CD8-positive, alpha-beta memory T cell (primary cell): Measurements from ENCODE around the gene SIN3A. TPM values are rescaled to one million over a fixed set of nuclear protein-coding genes. Genes with fewer than 3 reads are reported as not detected.
"Not testable (repeated sequence)": the region's sequence is repeated elsewhere in the genome, so short reads cannot be mapped to it uniquely, and the experiment has no call there.

ENCODE experiments used
- CTCF ChIA-PET: fragments of 350-600 bp; sonication (Branson Sonifier 250); formaldehyde crosslinking; loops from one replicate; lab custom pipeline; 2021; ENCODE audit warnings: antibody characterized with exemption; lab: Charles Lee
- POLR2A ChIA-PET: fragments of 350-600 bp; sonication (Branson Sonifier 250); formaldehyde crosslinking; loops from one replicate; lab custom pipeline; 2021; ENCODE audit warnings: antibody characterized with exemption; lab: Charles Lee
- DNase-seq, 5 donors: peaks; one replicate each; pipeline versions ENCODE4 v3.0.0 to v3.0.0-alpha.2; 2020 to 2022; ENCODE audit warnings: mixed read lengths in 1 of 5
- H3K27ac ChIP-seq: one replicate; pipeline ENCODE4 v1.7.0; 2013; ENCODE audit warnings: low read depth, mild to moderate bottlenecking, low read length, moderate library complexity
- H3K27me3 ChIP-seq: 2 replicates; pipeline ENCODE4 v1.7.0; 2013; ENCODE audit warnings: low read length, mild to moderate bottlenecking; ENCODE audit not compliant: insufficient read depth, poor library complexity, severe bottlenecking
- H3K36me3 ChIP-seq: 2 replicates; pipeline ENCODE4 v1.7.0; 2013; ENCODE audit warnings: mild to moderate bottlenecking, low read length, moderate library complexity; ENCODE audit not compliant: insufficient read depth
- H3K4me1 ChIP-seq: 2 replicates; pipeline ENCODE4 v1.7.0; 2013; ENCODE audit warnings: mild to moderate bottlenecking, low read length, moderate library complexity; ENCODE audit not compliant: insufficient read depth
- H3K4me3 ChIP-seq: 2 replicates; pipeline ENCODE4 v1.7.0; 2013; ENCODE audit warnings: mild to moderate bottlenecking, low read length
- H3K9me3 ChIP-seq: 2 replicates; pipeline ENCODE4 v1.7.0; 2013; ENCODE audit warnings: mild to moderate bottlenecking, low read length
- H3K27ac Mint-ChIP-seq, 8 donors: one replicate each; pipeline ENCODE4 v1.8.0; 2020 to 2021; ENCODE audit warnings: mixed read lengths in 8 of 8, mild to moderate bottlenecking in 6 of 8, inconsistent platforms in 3 of 8, moderate library complexity in 3 of 8
- H3K27me3 Mint-ChIP-seq, 2 donors: one replicate each; pipeline ENCODE4 v1.8.0; 2020 to 2021; ENCODE audit warnings: mixed read lengths in 2 of 2, mild to moderate bottlenecking in 1 of 2, moderate library complexity in 1 of 2
- H3K36me3 Mint-ChIP-seq, 3 donors: one replicate each; pipeline ENCODE4 v1.8.0; 2020 to 2021; ENCODE audit warnings: mixed read lengths in 3 of 3, inconsistent platforms in 1 of 3, mild to moderate bottlenecking in 1 of 3
- H3K4me1 Mint-ChIP-seq, 3 donors: one replicate each; pipeline ENCODE4 v1.8.0; 2020 to 2021; ENCODE audit warnings: mixed read lengths in 3 of 3, inconsistent platforms in 1 of 3, mild to moderate bottlenecking in 1 of 3
- H3K4me3 Mint-ChIP-seq, 7 donors: one replicate each; pipeline ENCODE4 v1.8.0; 2020 to 2021; ENCODE audit warnings: mixed read lengths in 7 of 7, mild to moderate bottlenecking in 6 of 7, moderate library complexity in 4 of 7, inconsistent platforms in 2 of 7
- H3K9me3 Mint-ChIP-seq, 5 donors: one replicate each; pipeline ENCODE4 v1.8.0; 2020 to 2022; ENCODE audit warnings: mixed read lengths in 5 of 5, mild to moderate bottlenecking in 3 of 5, moderate library complexity in 2 of 5, inconsistent platforms in 1 of 5
- polyA plus RNA-seq: library from polyadenylated mRNA; unstranded; fragments of 300-500 nt; fragmentation: Illumina TruSeq; gene quantifications from one replicate; pipeline ENCODE4 v1.2.3, GENCODE V29; 2021
- total RNA-seq, 2 experiments: library from RNA; stranded (reverse); gene quantifications; one replicate each; pipeline ENCODE4 v1.2.3, GENCODE V29; 2021

Gene SIN3A
- total and polyA plus RNA-seq, 3 experiments from 2014 or later: 16.0 to 89.0 (median 82.8) TPM

GRCh38 chr15:75416584-75416983 is 34.9 kb downstream of the SIN3A start:
- H3K27me3 Mint-ChIP-seq: no peaks in the 10 kb centered on the region
- no peaks in the 10 kb centered on the region for H3K9me3 Mint-ChIP-seq
- no peak overlapping the region for H3K4me3 Mint-ChIP-seq
- H3K4me3 ChIP-seq: no peak overlapping the region
- ChIA-PET CTCF (interaction anchor here (0.7 to 1.1 kb wide), 2 partner anchors 11 to 38 kb away, joined by 3 to 5 read pairs; no protein-coding TSS in a partner anchor), POLR2A (interaction anchor here (0.8 kb wide), 1 partner anchor 39 kb away, joined by 3 read pairs; no protein-coding TSS in a partner anchor)
- no peaks in the 10 kb centered on the region for H3K4me1 ChIP-seq
- no peaks in the 10 kb centered on the region for H3K9me3 ChIP-seq
- H3K36me3 Mint-ChIP-seq: peaks cover 0 to 76% (median 14%) of the 10 kb centered on the region in 3 donors
- H3K27me3 ChIP-seq: no peaks in the 10 kb centered on the region
- H3K27ac ChIP-seq: no peak overlapping the region
- peak overlapping the region in 4 of 8 donors; percentile 23 to 54 (median 42) for H3K27ac Mint-ChIP-seq
- no peak for DNase-seq
- peaks cover 10 to 28% (median 16%) of the 10 kb centered on the region in 3 donors for H3K4me1 Mint-ChIP-seq
- peaks cover 17% of the 10 kb centered on the region for H3K36me3 ChIP-seq

DNA sequence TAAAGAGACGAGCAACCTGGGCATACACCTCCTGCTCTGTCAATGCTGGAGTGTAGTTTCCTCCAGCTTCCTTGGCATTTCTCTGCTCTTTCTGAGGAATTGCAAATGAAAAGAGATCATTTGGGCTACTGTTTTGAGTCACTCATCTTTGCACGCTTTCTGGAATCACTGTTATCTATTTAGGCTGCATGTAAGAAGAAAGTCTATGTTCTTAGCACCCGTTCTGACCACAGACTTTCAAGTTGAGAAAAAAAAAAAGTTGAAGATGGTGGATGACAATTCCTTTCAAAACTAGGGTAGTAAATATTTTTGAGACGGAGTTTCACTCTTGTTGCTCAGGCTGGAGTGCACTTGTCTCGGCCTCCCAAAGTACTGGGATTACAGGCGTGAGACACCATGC is 41.3 kb downstream of the SIN3A start:
- Histone ChIP-seq H3K4me1 (no peaks in the 10 kb centered on the region), H3K9me3 (no peaks in the 10 kb centered on the region), H3K27me3 (no peaks in the 10 kb centered on the region), H3K36me3 (peaks cover 52% of the 10 kb centered on the region), H3K4me3 (no peak overlapping the region), H3K27ac (no peak overlapping the region)
- Mint-ChIP-seq H3K4me3 (no peak overlapping the region), H3K9me3 (no peaks in the 10 kb centered on the region), H3K27ac (peak overlapping the region in 1 of 8 donors; percentile 35), H3K4me1 (peaks cover 16 to 21% (median 20%) of the 10 kb centered on the region in 3 donors), H3K27me3 (no peaks in the 10 kb centered on the region), H3K36me3 (peaks cover 7 to 89% (median 35%) of the 10 kb centered on the region in 3 donors)
- ChIA-PET CTCF (interaction anchor here (1.7 kb wide), 1 partner anchor 23 kb away, joined by 4 read pairs; no protein-coding TSS in a partner anchor), POLR2A (no interaction called here)
- no peak for DNase-seq

- Histone ChIP-seq H3K36me3 (peaks cover 44% of the 10 kb centered on the region), H3K27ac (no peak overlapping the region), H3K4me3 (no peak overlapping the region), H3K4me1 (no peaks in the 10 kb centered on the region), H3K27me3 (no peaks in the 10 kb centered on the region), H3K9me3 (no peaks in the 10 kb centered on the region)
- Mint-ChIP-seq H3K27ac (peak overlapping the region in 3 of 8 donors; percentile 26 to 61 (median 57)), H3K4me3 (no peak overlapping the region), H3K27me3 (no peaks in the 10 kb centered on the region), H3K4me1 (peaks cover 6 to 19% (median 11%) of the 10 kb centered on the region in 3 donors), H3K36me3 (peaks cover 11 to 87% (median 30%) of the 10 kb centered on the region in 3 donors), H3K9me3 (no peaks in the 10 kb centered on the region)
- POLR2A ChIA-PET: no interaction called here
- CTCF ChIA-PET: no interaction called here
- no peak for DNase-seq
These were observed 44.4 kb downstream of the SIN3A start for GRCh38 chr15:75407083-75407482.

- H3K4me1 ChIP-seq: no peaks in the 10 kb centered on the region
- no peaks in the 10 kb centered on the region for H3K9me3 Mint-ChIP-seq
- H3K27me3 ChIP-seq: no peaks in the 10 kb centered on the region
- peak overlapping the region in 2 of 8 donors; percentile 40 to 52 for H3K27ac Mint-ChIP-seq
- ChIA-PET CTCF (no interaction called here), POLR2A (no interaction called here)
- H3K4me3 ChIP-seq: no peak overlapping the region
- H3K27ac ChIP-seq: no peak overlapping the region
- H3K9me3 ChIP-seq: no peaks in the 10 kb centered on the region
- H3K27me3 Mint-ChIP-seq: no peaks in the 10 kb centered on the region
- no peak overlapping the region for H3K4me3 Mint-ChIP-seq
- DNase-seq: no peak
- H3K36me3 Mint-ChIP-seq: peaks cover 9 to 85% (median 22%) of the 10 kb centered on the region in 3 donors
- H3K36me3 ChIP-seq: peaks cover 47% of the 10 kb centered on the region
- peaks cover 6 to 15% (median 8%) of the 10 kb centered on the region in 3 donors for H3K4me1 Mint-ChIP-seq
These were observed 47.6 kb downstream of the SIN3A start for GRCh38 chr15:75403892-75404291.

DNA sequence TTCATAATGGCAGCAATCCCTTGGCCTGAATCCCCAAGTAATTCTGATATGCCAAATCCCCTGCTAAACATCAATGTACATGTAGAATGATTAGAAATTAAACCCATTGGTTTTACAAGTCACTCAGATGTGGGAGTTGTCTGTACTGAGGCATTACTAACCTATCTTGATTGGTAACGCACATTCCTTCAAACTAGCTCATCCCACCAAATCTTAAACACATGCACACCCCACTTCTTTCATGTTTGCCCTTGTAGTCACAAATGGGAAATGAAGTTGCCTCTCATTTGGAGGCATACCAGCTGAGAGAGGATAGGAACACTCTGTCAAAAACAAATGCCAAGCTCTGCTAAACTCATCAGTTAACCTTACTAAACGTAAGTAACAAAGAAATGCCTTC is 54.0 kb downstream of the SIN3A start:
- no peak overlapping the region for H3K4me3 Mint-ChIP-seq
- peaks cover 13 to 91% (median 24%) of the 10 kb centered on the region in 3 donors for H3K36me3 Mint-ChIP-seq
- ChIA-PET CTCF (interaction anchor here (1.3 kb wide), 1 partner anchor 29 kb away, joined by 3 read pairs; no protein-coding TSS in a partner anchor), POLR2A (interaction anchor here (1.4 kb wide), 1 partner anchor 54 kb away, joined by 3 read pairs; the partner anchor contains the start of gene SIN3A)
- no peak overlapping the region for H3K4me3 ChIP-seq
- no peaks in the 10 kb centered on the region for H3K9me3 Mint-ChIP-seq
- H3K27me3 ChIP-seq: no peaks in the 10 kb centered on the region
- H3K27me3 Mint-ChIP-seq: no peaks in the 10 kb centered on the region
- H3K9me3 ChIP-seq: no peaks in the 10 kb centered on the region
- H3K36me3 ChIP-seq: peaks cover 72% of the 10 kb centered on the region
- H3K27ac ChIP-seq: no peak overlapping the region
- H3K27ac Mint-ChIP-seq: peak overlapping the region in 2 of 8 donors; percentile 57 to 76
- DNase-seq: no peak
- peaks cover 8 to 21% (median 17%) of the 10 kb centered on the region in 3 donors for H3K4me1 Mint-ChIP-seq
- H3K4me1 ChIP-seq: no peaks in the 10 kb centered on the region

DNA sequence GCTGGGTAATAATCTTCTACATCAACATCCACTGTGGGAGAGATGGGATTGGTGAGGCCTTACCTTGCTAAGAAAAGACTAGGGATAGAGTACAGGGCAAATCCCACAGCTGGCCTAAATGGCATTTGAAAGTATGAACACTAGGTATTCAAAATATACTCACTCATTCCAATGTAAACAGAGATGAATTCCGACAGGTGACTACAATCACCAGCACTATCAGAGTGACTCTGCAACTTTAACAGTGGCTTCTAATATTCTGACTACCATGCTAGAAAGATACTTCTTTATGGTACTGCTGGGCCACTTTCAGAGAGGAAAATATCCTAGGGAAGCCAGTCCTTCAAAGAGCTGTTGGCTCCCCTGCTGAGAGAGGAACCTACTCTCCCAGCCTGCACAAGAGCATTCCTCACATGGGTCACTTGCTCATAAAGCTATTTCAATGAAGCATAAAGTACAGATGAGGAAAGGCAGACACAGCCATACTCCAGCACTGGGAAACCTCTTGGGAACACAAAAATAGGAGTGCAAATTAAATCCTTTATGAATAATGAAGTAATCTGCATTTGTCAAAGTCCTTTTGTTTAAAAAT is 61.6 kb downstream of the SIN3A start:
- H3K27me3 ChIP-seq: no peaks in the 10 kb centered on the region
- no peak overlapping the region for H3K27ac ChIP-seq
- Mint-ChIP-seq H3K4me3 (no peak overlapping the region), H3K9me3 (no peaks in the 10 kb centered on the region), H3K36me3 (peaks cover 10 to 97% (median 22%) of the 10 kb centered on the region in 3 donors), H3K4me1 (peaks cover 5 to 12% (median 11%) of the 10 kb centered on the region in 3 donors), H3K27ac (peak overlapping the region in 1 of 8 donors; percentile 43), H3K27me3 (no peaks in the 10 kb centered on the region)
- ChIA-PET POLR2A (no interaction called here), CTCF (interaction anchor here (1.9 kb wide), 1 partner anchor 22 kb away, joined by 6 read pairs; the partner anchor contains the start of gene MAN2C1)
- no peak for DNase-seq
- no peaks in the 10 kb centered on the region for H3K9me3 ChIP-seq
- no peaks in the 10 kb centered on the region for H3K4me1 ChIP-seq
- no peak overlapping the region for H3K4me3 ChIP-seq
- H3K36me3 ChIP-seq: peaks cover 72% of the 10 kb centered on the region

DNA sequence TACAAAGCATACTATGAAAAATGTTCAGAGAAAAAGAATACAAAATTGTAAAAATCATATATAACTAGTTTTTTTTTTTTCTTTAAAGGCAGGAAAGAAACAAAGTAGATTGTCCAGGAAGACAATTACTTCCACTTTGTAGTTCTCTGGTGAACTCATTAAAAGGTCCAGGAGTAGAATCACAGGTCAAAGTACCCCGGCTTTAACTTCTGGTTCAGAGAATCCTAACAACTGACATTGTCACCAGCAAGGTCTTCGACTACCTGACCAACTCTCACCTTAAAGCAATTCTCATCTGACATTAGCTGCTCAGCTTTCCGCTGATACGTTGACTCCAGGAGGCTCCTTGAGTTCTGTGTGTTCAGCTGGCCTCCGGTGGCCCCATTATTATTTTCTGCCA is 67.5 kb downstream of the SIN3A start:
- H3K27me3 Mint-ChIP-seq, H3K4me1 ChIP-seq, H3K4me3 ChIP-seq, DNase-seq, H3K27me3 ChIP-seq, POLR2A ChIA-PET, H3K9me3 Mint-ChIP-seq, CTCF ChIA-PET, H3K4me1 Mint-ChIP-seq, H3K27ac ChIP-seq, H3K9me3 ChIP-seq, H3K4me3 Mint-ChIP-seq: not testable (repeated sequence)
- H3K36me3 ChIP-seq: peaks cover 41% of the 10 kb centered on the region
- H3K36me3 Mint-ChIP-seq: peaks cover 0 to 95% (median 27%) of the 10 kb centered on the region in 3 donors
- H3K27ac Mint-ChIP-seq: peak overlapping the region in 1 of 8 donors; percentile 10

DNA sequence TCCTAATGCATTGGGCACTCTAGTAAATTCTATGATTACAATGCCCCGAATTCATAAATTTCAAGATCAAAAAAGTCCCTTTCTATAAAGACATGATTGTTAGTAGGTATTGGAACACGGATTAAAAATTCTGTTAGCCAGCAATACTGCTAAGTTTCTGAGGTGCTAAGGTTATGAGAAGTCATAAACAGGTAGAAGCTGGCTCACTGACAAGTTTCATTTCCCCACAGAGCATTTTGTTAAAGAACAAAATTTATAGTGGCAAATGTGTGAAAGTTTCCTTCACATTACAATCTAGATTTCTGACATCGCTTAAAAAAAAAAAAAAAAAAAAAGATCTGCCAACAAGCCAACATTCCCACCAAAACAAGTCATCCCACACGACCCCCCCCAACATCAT is 70.7 kb downstream of the SIN3A start:
- Histone ChIP-seq H3K4me1 (no peaks in the 10 kb centered on the region), H3K36me3 (peaks cover 33% of the 10 kb centered on the region), H3K4me3 (no peak overlapping the region), H3K27ac (no peak overlapping the region), H3K27me3 (no peaks in the 10 kb centered on the region), H3K9me3 (no peaks in the 10 kb centered on the region)
- H3K27ac Mint-ChIP-seq: peak overlapping the region in 4 of 8 donors; percentile 3 to 76 (median 28)
- no peaks in the 10 kb centered on the region for H3K27me3 Mint-ChIP-seq
- H3K9me3 Mint-ChIP-seq: no peaks in the 10 kb centered on the region
- peaks cover 0 to 92% (median 22%) of the 10 kb centered on the region in 3 donors for H3K36me3 Mint-ChIP-seq
- ChIA-PET CTCF (interaction anchor here (1.0 to 2.1 kb wide), 3 partner anchors 13 to 267 kb away, joined by 3 to 8 read pairs (median 3); partner anchors contain the start of genes MAN2C1 and SNX33), POLR2A (no interaction called here)
- no peak overlapping the region for H3K4me3 Mint-ChIP-seq
- DNase-seq: no peak
- peaks cover 0 to 3% (median 3%) of the 10 kb centered on the region in 3 donors for H3K4me1 Mint-ChIP-seq
